Gastrocnemius medialis (tissue), 4 donors: ENCODE results near the gene TRIM23. TPM values are rescaled to one million over a fixed set of nuclear protein-coding genes. Genes with fewer than 3 reads are reported as not detected.

Experiments used
- total RNA-seq, 4 donors: library from RNA; depleted of rRNA; stranded (reverse); fragments of >200 nt; gene quantifications; one replicate each; pipeline versions ENCODE4 v1.1.0 to v1.2.3, GENCODE V29; 2016

Gene TRIM23
- total RNA-seq, 4 donors from 2014 or later = 17.0 to 26.1 (median 22.1) TPM

Other genes with a start within 250 kb of the TRIM23 start
- gene ADAMTS6, start 142.4 kb downstream of the TRIM23 start, total RNA-seq = under 1 TPM; 0.05 to 0.49 (median 0.31) TPM
- under 1 TPM in 1 of 4 donors, not detected in 3; 0.56 TPM for gene CENPK, start 61.2 kb downstream of the TRIM23 start, total RNA-seq
- gene PPWD1, start 61.0 kb downstream of the TRIM23 start, total RNA-seq = 10 to 100 TPM; 14.1 to 18.8 (median 16.6) TPM
- 1 to 10 TPM; 1.4 to 3.3 (median 2.4) TPM for gene SHLD3, start 694 bp upstream of the TRIM23 start, total RNA-seq
- gene TRAPPC13, start 694 bp upstream of the TRIM23 start, total RNA-seq = 10 to 100 TPM; 11.2 to 21.3 (median 16.7) TPM
- gene SGTB, start 97.8 kb upstream of the TRIM23 start, total RNA-seq = 1 to 10 TPM; 3.6 to 6.6 (median 4.3) TPM
- gene NLN, start 97.9 kb upstream of the TRIM23 start, total RNA-seq = 10 to 100 TPM; 20.4 to 29.9 (median 27.9) TPM